RWPE2 (cell line): ENCODE data around the gene CCDC73.
"Not testable (repeated sequence)": the region's sequence is repeated elsewhere in the genome, so short reads cannot be mapped to it uniquely, and the experiment has no call there.

ENCODE experiments used
- ATAC-seq: fragments of 200-7000 bp; cut with Tn5 transposase; 3 replicates; pipeline ENCODE4 v1.9.1; 2021; ENCODE audit warnings: low read depth
- DNase-seq: peaks from one replicate; pipeline ENCODE4 v3.0.0-alpha.2; 2020; ENCODE audit warnings: low spot score
- H3K27ac ChIP-seq: fragments of 450-650 bp; 2 replicates; pipeline ENCODE4 v1.5.1; 2017; ENCODE audit warnings: mild to moderate bottlenecking; ENCODE audit not compliant: poor library complexity, severe bottlenecking
- H3K27me3 ChIP-seq: fragments of 250-450 bp; sonication (Bioruptor Pico); 2 replicates; pipeline ENCODE4 v1.5.1; 2021; ENCODE audit warnings: mild to moderate bottlenecking, moderate library complexity; ENCODE audit not compliant: insufficient read depth, poor library complexity, severe bottlenecking
- H3K36me3 ChIP-seq: fragments of 250-450 bp; sonication (Bioruptor Pico); 2 replicates; pipeline ENCODE4 v1.5.1; 2020; ENCODE audit warnings: low read depth, mild to moderate bottlenecking, moderate library complexity
- H3K4me1 ChIP-seq: fragments of 250-450 bp; sonication (Bioruptor Pico); 2 replicates; pipeline ENCODE4 v1.5.1; 2021; ENCODE audit warnings: mild to moderate bottlenecking, moderate library complexity; ENCODE audit not compliant: insufficient read depth, poor library complexity, severe bottlenecking
- H3K4me3 ChIP-seq: fragments of 250-450 bp; sonication (Bioruptor Pico); 2 replicates; pipeline ENCODE4 v1.5.1; 2021; ENCODE audit warnings: mild to moderate bottlenecking, moderate library complexity; ENCODE audit not compliant: severe bottlenecking
- H3K9me3 ChIP-seq: fragments of 250-450 bp; sonication (Bioruptor Pico); 2 replicates; pipeline ENCODE4 v1.5.1; 2021; ENCODE audit warnings: mild to moderate bottlenecking, moderate library complexity; ENCODE audit not compliant: severe bottlenecking
- TF ChIP-seq, protein P1 (sequence below): fragments of 450-650 bp; IDR thresholded peaks from one replicate; pipeline ENCODE4 v1.5.1; 2017; ENCODE audit warnings: mild to moderate bottlenecking, moderate library complexity; ENCODE audit not compliant: poor library complexity, severe bottlenecking

Gene CCDC73

DNA sequence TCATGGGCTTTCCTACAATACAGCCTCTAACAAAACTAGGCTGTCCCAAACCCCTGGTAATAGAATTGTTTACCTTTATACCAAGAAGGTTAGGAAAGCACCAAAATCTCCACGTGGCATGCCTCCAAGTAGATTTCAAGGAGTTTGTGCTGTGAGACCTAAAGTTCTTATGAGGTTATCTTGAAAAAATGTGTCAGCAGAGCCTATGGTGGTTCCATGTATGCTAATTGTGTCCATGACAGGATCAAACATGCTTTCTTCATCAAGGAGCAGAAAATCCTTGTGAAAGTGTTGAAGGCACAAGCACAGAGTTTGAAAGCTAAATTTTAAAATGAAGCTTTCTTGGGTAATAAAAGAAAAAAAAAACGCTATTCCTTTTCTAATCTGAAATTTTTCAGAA lies 36.2 kb downstream of the CCDC73 start:
- Histone ChIP-seq H3K27me3 (no peaks in the 10 kb centered on the region), H3K9me3 (no peaks in the 10 kb centered on the region), H3K27ac (no peak overlapping the region)

DNA sequence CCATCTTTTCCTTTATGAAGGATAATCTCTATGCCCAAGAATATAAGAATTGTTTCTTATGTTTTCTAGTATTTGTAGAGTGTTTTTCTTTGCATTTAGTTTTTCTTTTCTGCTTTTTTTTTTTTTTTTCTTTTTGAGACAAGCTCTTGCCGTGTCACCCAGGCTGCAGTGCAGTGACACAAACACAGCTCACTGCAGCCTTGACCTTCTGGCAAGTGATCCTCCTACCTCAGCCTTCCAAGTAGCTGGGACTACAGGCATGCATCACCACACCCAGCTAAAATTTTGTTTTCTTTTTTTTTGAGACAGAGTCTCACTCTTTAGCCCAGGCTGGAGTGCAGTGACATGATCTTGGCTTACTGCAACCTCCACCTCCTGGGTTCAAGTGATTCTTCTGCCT lies 41.3 kb downstream of the CCDC73 start:
- H3K27ac ChIP-seq, H3K4me1 ChIP-seq, DNase-seq, ATAC-seq, H3K4me3 ChIP-seq, H3K36me3 ChIP-seq, H3K27me3 ChIP-seq, H3K9me3 ChIP-seq: not testable (repeated sequence)

More for the DNA sequence above, 36.2 kb downstream of the CCDC73 start:
- no peak for DNase-seq
- TF ChIP-seq, protein P1, sequence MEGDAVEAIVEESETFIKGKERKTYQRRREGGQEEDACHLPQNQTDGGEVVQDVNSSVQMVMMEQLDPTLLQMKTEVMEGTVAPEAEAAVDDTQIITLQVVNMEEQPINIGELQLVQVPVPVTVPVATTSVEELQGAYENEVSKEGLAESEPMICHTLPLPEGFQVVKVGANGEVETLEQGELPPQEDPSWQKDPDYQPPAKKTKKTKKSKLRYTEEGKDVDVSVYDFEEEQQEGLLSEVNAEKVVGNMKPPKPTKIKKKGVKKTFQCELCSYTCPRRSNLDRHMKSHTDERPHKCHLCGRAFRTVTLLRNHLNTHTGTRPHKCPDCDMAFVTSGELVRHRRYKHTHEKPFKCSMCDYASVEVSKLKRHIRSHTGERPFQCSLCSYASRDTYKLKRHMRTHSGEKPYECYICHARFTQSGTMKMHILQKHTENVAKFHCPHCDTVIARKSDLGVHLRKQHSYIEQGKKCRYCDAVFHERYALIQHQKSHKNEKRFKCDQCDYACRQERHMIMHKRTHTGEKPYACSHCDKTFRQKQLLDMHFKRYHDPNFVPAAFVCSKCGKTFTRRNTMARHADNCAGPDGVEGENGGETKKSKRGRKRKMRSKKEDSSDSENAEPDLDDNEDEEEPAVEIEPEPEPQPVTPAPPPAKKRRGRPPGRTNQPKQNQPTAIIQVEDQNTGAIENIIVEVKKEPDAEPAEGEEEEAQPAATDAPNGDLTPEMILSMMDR = no peak
- Histone ChIP-seq H3K36me3 (no peaks in the 10 kb centered on the region), H3K4me1 (no peaks in the 10 kb centered on the region), H3K4me3 (no peak overlapping the region)
- no peak for ATAC-seq

DNA sequence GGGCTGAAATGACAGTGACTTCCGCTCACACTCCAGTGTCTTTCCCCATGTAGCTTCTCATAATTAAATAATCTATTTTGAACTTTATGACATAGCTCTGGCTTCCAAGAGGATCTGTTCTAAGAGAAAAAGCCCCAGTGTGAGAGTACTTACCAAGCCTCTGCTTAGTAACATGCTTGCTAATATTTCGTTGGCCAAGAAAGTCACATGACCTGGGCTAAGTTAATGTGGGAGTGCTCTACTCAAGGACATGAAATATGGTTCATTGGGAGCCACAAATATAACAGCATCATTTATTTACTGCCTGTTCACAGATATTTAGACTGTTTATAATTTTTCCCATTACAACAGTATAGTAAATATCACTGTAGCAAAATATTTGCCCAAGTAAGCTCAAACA lies 42.5 kb downstream of the CCDC73 start:
- TF ChIP-seq, protein P1 = no peak
- H3K9me3 ChIP-seq = no peaks in the 10 kb centered on the region
- ATAC-seq = no peak
- DNase-seq = no peak
- H3K4me3 ChIP-seq = no peak overlapping the region
- no peaks in the 10 kb centered on the region for H3K27me3 ChIP-seq
- H3K27ac ChIP-seq = no peak overlapping the region
- H3K4me1 ChIP-seq = no peaks in the 10 kb centered on the region
- no peaks in the 10 kb centered on the region for H3K36me3 ChIP-seq

DNA sequence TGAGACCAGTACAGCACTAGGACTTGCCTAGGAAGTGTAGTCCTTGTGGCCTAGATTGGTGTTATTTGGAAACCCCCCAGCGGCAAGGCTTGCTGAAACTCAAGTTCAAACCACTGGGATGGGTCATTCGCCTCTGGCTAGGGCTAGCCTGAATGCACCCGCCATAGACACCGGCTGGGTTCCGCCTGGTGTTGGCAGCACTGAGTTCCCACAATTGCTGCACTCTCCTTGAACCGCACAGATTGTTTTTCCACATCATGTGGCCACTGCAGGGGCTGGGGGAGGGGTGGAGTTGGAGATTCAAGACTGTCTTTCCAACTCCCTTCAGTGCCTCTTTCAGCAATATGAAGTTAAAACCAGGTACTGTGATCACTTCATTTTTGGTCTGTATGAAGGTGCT lies 43.1 kb downstream of the CCDC73 start:
- TF ChIP-seq, protein P1 = no peak
- no peaks in the 10 kb centered on the region for H3K4me1 ChIP-seq
- no peak for DNase-seq
- H3K9me3 ChIP-seq = no peaks in the 10 kb centered on the region
- no peak overlapping the region for H3K27ac ChIP-seq
- no peaks in the 10 kb centered on the region for H3K27me3 ChIP-seq
- no peak for ATAC-seq
- no peaks in the 10 kb centered on the region for H3K36me3 ChIP-seq
- no peak overlapping the region for H3K4me3 ChIP-seq

DNA sequence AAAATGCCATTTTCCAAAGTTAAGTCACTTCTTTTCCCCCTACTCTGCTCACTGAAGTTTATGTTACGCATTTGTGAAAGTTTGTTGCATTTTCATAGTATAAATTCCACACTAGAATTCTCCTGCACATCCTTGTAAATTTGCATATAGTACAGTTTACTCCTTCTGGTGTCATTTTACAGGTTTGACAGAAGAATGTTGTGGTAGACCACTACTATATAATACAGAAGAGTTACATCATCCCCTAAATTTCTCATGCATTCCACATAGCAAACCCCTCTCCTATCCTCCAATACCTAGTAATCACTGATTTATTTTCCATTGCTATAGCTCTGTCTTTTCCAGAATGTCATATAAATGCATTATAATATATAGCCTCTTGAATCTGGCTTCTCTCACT lies 64.5 kb downstream of the CCDC73 start:
- TF ChIP-seq, protein P1 = no peak
- DNase-seq = no peak

More for the DNA sequence above, 64.5 kb downstream of the CCDC73 start:
- H3K4me1 ChIP-seq = no peaks in the 10 kb centered on the region
- H3K27ac ChIP-seq = no peak overlapping the region
- no peaks in the 10 kb centered on the region for H3K36me3 ChIP-seq
- H3K4me3 ChIP-seq = no peak overlapping the region
- H3K9me3 ChIP-seq = no peaks in the 10 kb centered on the region
- ATAC-seq = no peak
- no peaks in the 10 kb centered on the region for H3K27me3 ChIP-seq
